Measurements from ENCODE around the gene TSEN2. TPM values are rescaled to one million over a fixed set of nuclear protein-coding genes. Genes with fewer than 3 reads are reported as not detected.

Gene TSEN2
- total RNA-seq, 1 donor from 2014 or later: 21.3 TPM

GRCh38 chr3:12489368-12489767, 5.1 kb downstream of the TSEN2 start:
- peaks cover 3% of the 10 kb centered on the region for H4K20me1 ChIP-seq (ENCODE audit: low read depth)
- H3K9ac ChIP-seq: no peak overlapping the region
- Mint-ChIP-seq H3K4me3 (no peak overlapping the region), H3K36me3 (peaks cover 19% of the 10 kb centered on the region), H3K4me1 (peaks cover 16% of the 10 kb centered on the region), H3K9me3 (no peaks in the 10 kb centered on the region), H3K27ac (no peak overlapping the region), H3K27me3 (ENCODE audit: insufficient read depth, low read depth) (no peaks in the 10 kb centered on the region)
- peaks cover 8% of the 10 kb centered on the region for H3K4me1 ChIP-seq
- no peak for DNase-seq (ENCODE audit: low spot score)
- H3K27ac ChIP-seq: no peak overlapping the region
- H2AFZ ChIP-seq (replicated peaks): no peak overlapping the region
- H3K79me2 ChIP-seq (ENCODE audit: low read depth): peaks cover 53% of the 10 kb centered on the region
- H3K4me2 ChIP-seq: no peak overlapping the region
- H3K9me3 ChIP-seq (ENCODE audit: low read depth): no peaks in the 10 kb centered on the region
- H3K27me3 ChIP-seq: no peaks in the 10 kb centered on the region
- no peaks in the 10 kb centered on the region for H3F3A ChIP-seq (ENCODE audit: low read depth)
- H3K36me3 ChIP-seq: no peaks in the 10 kb centered on the region
- H3K4me3 ChIP-seq: no peak overlapping the region
- no peak for TF ChIP-seq EZH2phosphoT487 (IDR thresholded peaks at IDR 0.05)

GRCh38 chr3:12489832-12490231, 5.6 kb downstream of the TSEN2 start:
- Histone ChIP-seq H3K9ac (no peak overlapping the region), H3K4me3 (no peak overlapping the region), H3K9me3 (ENCODE audit: low read depth) (no peaks in the 10 kb centered on the region), H3K36me3 (no peaks in the 10 kb centered on the region), H3K79me2 (ENCODE audit: low read depth) (peaks cover 48% of the 10 kb centered on the region), H3K27me3 (no peaks in the 10 kb centered on the region), H3K4me1 (peaks cover 8% of the 10 kb centered on the region), H3F3A (ENCODE audit: low read depth) (no peaks in the 10 kb centered on the region), H2AFZ (replicated peaks) (no peak overlapping the region), H4K20me1 (ENCODE audit: low read depth) (peaks cover 3% of the 10 kb centered on the region), H3K27ac (no peak overlapping the region), H3K4me2 (no peak overlapping the region)
- H3K4me3 Mint-ChIP-seq: no peak overlapping the region
- peaks cover 19% of the 10 kb centered on the region for H3K36me3 Mint-ChIP-seq
- TF ChIP-seq EZH2 (IDR thresholded peaks at IDR 0.05) (no peak), EZH2phosphoT487 (IDR thresholded peaks at IDR 0.05) (no peak)
- TF ChIP-seq, protein P1, sequence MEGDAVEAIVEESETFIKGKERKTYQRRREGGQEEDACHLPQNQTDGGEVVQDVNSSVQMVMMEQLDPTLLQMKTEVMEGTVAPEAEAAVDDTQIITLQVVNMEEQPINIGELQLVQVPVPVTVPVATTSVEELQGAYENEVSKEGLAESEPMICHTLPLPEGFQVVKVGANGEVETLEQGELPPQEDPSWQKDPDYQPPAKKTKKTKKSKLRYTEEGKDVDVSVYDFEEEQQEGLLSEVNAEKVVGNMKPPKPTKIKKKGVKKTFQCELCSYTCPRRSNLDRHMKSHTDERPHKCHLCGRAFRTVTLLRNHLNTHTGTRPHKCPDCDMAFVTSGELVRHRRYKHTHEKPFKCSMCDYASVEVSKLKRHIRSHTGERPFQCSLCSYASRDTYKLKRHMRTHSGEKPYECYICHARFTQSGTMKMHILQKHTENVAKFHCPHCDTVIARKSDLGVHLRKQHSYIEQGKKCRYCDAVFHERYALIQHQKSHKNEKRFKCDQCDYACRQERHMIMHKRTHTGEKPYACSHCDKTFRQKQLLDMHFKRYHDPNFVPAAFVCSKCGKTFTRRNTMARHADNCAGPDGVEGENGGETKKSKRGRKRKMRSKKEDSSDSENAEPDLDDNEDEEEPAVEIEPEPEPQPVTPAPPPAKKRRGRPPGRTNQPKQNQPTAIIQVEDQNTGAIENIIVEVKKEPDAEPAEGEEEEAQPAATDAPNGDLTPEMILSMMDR (IDR thresholded peaks at IDR 0.05): no peak
- peaks cover 16% of the 10 kb centered on the region for H3K4me1 Mint-ChIP-seq
- no peaks in the 10 kb centered on the region for H3K9me3 Mint-ChIP-seq
- H3K27ac Mint-ChIP-seq: no peak overlapping the region
- DNase-seq (ENCODE audit: low spot score): no peak
- H3K27me3 Mint-ChIP-seq (ENCODE audit: insufficient read depth, low read depth): no peaks in the 10 kb centered on the region

DNA sequence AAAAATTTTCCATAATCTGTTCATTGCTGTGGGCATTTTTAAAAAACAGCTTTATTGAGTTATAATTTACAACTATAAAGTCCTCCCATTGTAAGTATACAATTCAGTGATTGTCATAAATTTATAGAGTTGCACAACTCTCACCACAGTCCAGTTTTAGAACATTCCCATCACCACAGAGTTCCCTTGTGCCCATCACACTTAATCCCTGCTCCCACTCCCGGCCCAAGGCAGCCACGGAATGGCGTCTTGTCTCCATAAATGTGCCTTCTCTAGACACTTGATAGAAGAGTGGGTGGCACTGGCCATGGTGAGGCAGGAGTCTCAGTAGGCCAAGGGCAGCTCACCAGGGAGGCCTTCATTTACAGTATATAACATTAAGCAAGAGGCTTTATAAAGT, 6.3 kb downstream of the TSEN2 start:
- no peaks in the 10 kb centered on the region for H3K9me3 ChIP-seq (ENCODE audit: low read depth)
- H3K36me3 ChIP-seq: no peaks in the 10 kb centered on the region
- peaks cover 9% of the 10 kb centered on the region for H3K4me1 Mint-ChIP-seq
- peaks cover 3% of the 10 kb centered on the region for H4K20me1 ChIP-seq (ENCODE audit: low read depth)
- H3K4me1 ChIP-seq: peaks cover 2% of the 10 kb centered on the region
- no peaks in the 10 kb centered on the region for H3F3A ChIP-seq (ENCODE audit: low read depth)
- H3K79me2 ChIP-seq (ENCODE audit: low read depth): peaks cover 41% of the 10 kb centered on the region
- H3K27ac Mint-ChIP-seq: no peak overlapping the region
- no peak overlapping the region for H3K4me2 ChIP-seq
- no peaks in the 10 kb centered on the region for H3K27me3 ChIP-seq
- H3K27ac ChIP-seq: no peak overlapping the region
- H3K4me3 ChIP-seq: no peak overlapping the region
- DNase-seq (ENCODE audit: low spot score): no peak
- no peaks in the 10 kb centered on the region for H3K9me3 Mint-ChIP-seq
- H3K36me3 Mint-ChIP-seq: peaks cover 19% of the 10 kb centered on the region
- no peaks in the 10 kb centered on the region for H3K27me3 Mint-ChIP-seq (ENCODE audit: insufficient read depth, low read depth)
- H2AFZ ChIP-seq (replicated peaks): no peak overlapping the region
- TF ChIP-seq EZH2 (IDR thresholded peaks at IDR 0.05) (no peak), EZH2phosphoT487 (IDR thresholded peaks at IDR 0.05) (no peak)
- TF ChIP-seq, protein P1 (IDR thresholded peaks at IDR 0.05): no peak
- H3K9ac ChIP-seq: no peak overlapping the region
- no peak overlapping the region for H3K4me3 Mint-ChIP-seq

GRCh38 chr3:12495749-12496452, 11.6 kb downstream of the TSEN2 start:
- H3K36me3 Mint-ChIP-seq: peaks cover 29% of the 10 kb centered on the region
- no peaks in the 10 kb centered on the region for H3K9me3 ChIP-seq (ENCODE audit: low read depth)

More at GRCh38 chr3:12495749-12496452, 11.6 kb downstream of the TSEN2 start:
- Mint-ChIP-seq H3K27me3 (ENCODE audit: insufficient read depth, low read depth) (no peaks in the 10 kb centered on the region), H3K4me1 (no peaks in the 10 kb centered on the region), H3K9me3 (no peaks in the 10 kb centered on the region), H3K4me3 (no peak overlapping the region), H3K27ac (no peak overlapping the region)
- no peaks in the 10 kb centered on the region for H3K79me2 ChIP-seq (ENCODE audit: low read depth)
- H3K27ac ChIP-seq: no peak overlapping the region
- H3K4me3 ChIP-seq: no peak overlapping the region
- DNase-seq (ENCODE audit: low spot score): peak; percentile 31
- no peaks in the 10 kb centered on the region for H3K4me1 ChIP-seq
- H3K9ac ChIP-seq: no peak overlapping the region
- TF ChIP-seq, protein P1 (IDR thresholded peaks at IDR 0.05): peak; percentile 47
- TF ChIP-seq EZH2phosphoT487 (IDR thresholded peaks at IDR 0.05): no peak
- no peak overlapping the region for H3K4me2 ChIP-seq
- H3F3A ChIP-seq (ENCODE audit: low read depth): no peaks in the 10 kb centered on the region
- H3K27me3 ChIP-seq: no peaks in the 10 kb centered on the region
- peaks cover 7% of the 10 kb centered on the region for H4K20me1 ChIP-seq (ENCODE audit: low read depth)
- H2AFZ ChIP-seq (replicated peaks): no peak overlapping the region
- H3K36me3 ChIP-seq: no peaks in the 10 kb centered on the region
